Esophagus (tissue), 2 donors: ENCODE data around the gene ARHGDIG. TPM values are rescaled to one million over a fixed set of nuclear protein-coding genes. Genes with fewer than 3 reads are reported as not detected.

Experiments
- H3K27ac ChIP-seq, 2 donors: one replicate each; pipeline ENCODE4 v1.5.1; 2013; ENCODE audit warnings: low read depth in 2 of 2, mild to moderate bottlenecking in 2 of 2, inconsistent platforms in 1 of 2, low read length in 1 of 2, moderate library complexity in 1 of 2
- H3K27me3 ChIP-seq, 2 donors: one replicate each; pipeline ENCODE4 v1.6.1; 2013; ENCODE audit warnings: low read length in 2 of 2, control low read depth in 1 of 2, mild to moderate bottlenecking in 1 of 2; ENCODE audit not compliant: insufficient read depth in 2 of 2, control insufficient read depth in 1 of 2
- H3K36me3 ChIP-seq, 2 donors: one replicate each; pipeline ENCODE4 v1.6.1; 2013; ENCODE audit warnings: low read length in 1 of 2; ENCODE audit not compliant: control insufficient read depth in 2 of 2, insufficient read depth in 2 of 2
- H3K4me1 ChIP-seq, 2 donors: one replicate each; pipeline ENCODE4 v1.6.1; 2013; ENCODE audit warnings: low read length in 1 of 2; ENCODE audit not compliant: control insufficient read depth in 2 of 2, insufficient read depth in 2 of 2
- H3K4me3 ChIP-seq, 2 donors: one replicate each; pipeline ENCODE4 v1.5.1; 2013; ENCODE audit warnings: low read length in 2 of 2, mild to moderate bottlenecking in 2 of 2, low read depth in 1 of 2, moderate library complexity in 1 of 2
- H3K9me3 ChIP-seq, 2 donors: one replicate each; pipeline ENCODE4 v1.6.1; 2013; ENCODE audit warnings: mild to moderate bottlenecking in 2 of 2, low read depth in 1 of 2, low read length in 1 of 2, moderate library complexity in 1 of 2; ENCODE audit not compliant: control insufficient read depth in 2 of 2, insufficient read depth in 1 of 2
- WGBS, 2 donors: extraction: QIAGEN DNeasy Blood & Tissue Kit; methylation state at CpG; one replicate each; pipeline ENCODE4 v1.1.7; 2013; 5-methylcytosine and 5-hydroxymethylcytosine counted together
- polyA plus RNA-seq, 2 donors: library from polyadenylated mRNA; stranded (reverse); fragments of 200-250 nt; gene quantifications; one replicate each; pipeline ENCODE4 v1.2.3, GENCODE V29; 2013
- donor health status: healthy with polysubstance abuse.
- donor health status: Bipolar disorder and iron deficiency.

ARHGDIG gene
- polyA plus RNA-seq, 2 donors: 0.24 to 0.33 TPM

- H3K36me3 ChIP-seq: peaks cover 17 to 68% of the 10 kb centered on the region in 2 donors
- WGBS, 2 donors: 92 to 94% methylated on average over 50 of the region's 50 CpGs
Observed at GRCh38 chr16:290681-291405, 10.5 kb downstream of the ARHGDIG start.

GRCh38 chr16:291539-291938, 11.1 kb downstream of the ARHGDIG start:
- H3K27me3 ChIP-seq: no peaks in the 10 kb centered on the region
- H3K9me3 ChIP-seq: no peaks in the 10 kb centered on the region
- peaks cover 17 to 71% of the 10 kb centered on the region in 2 donors for H3K36me3 ChIP-seq
- H3K27ac ChIP-seq: no peak overlapping the region
- H3K4me3 ChIP-seq: no peak overlapping the region
- 91 to 95% methylated on average over 17 of the region's 17 CpGs for WGBS, 2 donors
- no peaks in the 10 kb centered on the region for H3K4me1 ChIP-seq

More at GRCh38 chr16:290681-291405, 10.5 kb downstream of the ARHGDIG start:
- Histone ChIP-seq H3K9me3 (no peaks in the 10 kb centered on the region), H3K4me1 (no peaks in the 10 kb centered on the region), H3K4me3 (no peak overlapping the region), H3K27ac (no peak overlapping the region), H3K27me3 (no peaks in the 10 kb centered on the region)

GRCh38 chr16:293043-293775, 12.8 kb downstream of the ARHGDIG start:
- H3K36me3 ChIP-seq: peaks cover 15 to 75% of the 10 kb centered on the region in 2 donors
- no peaks in the 10 kb centered on the region for H3K9me3 ChIP-seq
- no peaks in the 10 kb centered on the region for H3K4me1 ChIP-seq

GRCh38 chr16:296276-296675, 15.9 kb downstream of the ARHGDIG start:
- 96 to 98% methylated on average over 14 of the region's 14 CpGs for WGBS, 2 donors
- Histone ChIP-seq H3K36me3 (peaks cover 6 to 46% of the 10 kb centered on the region in 2 donors), H3K4me1 (no peaks in the 10 kb centered on the region)

More at GRCh38 chr16:293043-293775, 12.8 kb downstream of the ARHGDIG start:
- no peak overlapping the region for H3K27ac ChIP-seq
- 92 to 94% methylated on average over 25 to 32 of the region's 32 CpGs for WGBS, 2 donors
- H3K27me3 ChIP-seq: no peaks in the 10 kb centered on the region
- H3K4me3 ChIP-seq: no peak overlapping the region

GRCh38 chr16:296806-297510, 16.6 kb downstream of the ARHGDIG start:
- no peak overlapping the region for H3K4me3 ChIP-seq
- no peaks in the 10 kb centered on the region for H3K27me3 ChIP-seq
- H3K4me1 ChIP-seq: no peaks in the 10 kb centered on the region
- H3K36me3 ChIP-seq: peaks cover 6 to 44% of the 10 kb centered on the region in 2 donors
- H3K9me3 ChIP-seq: no peaks in the 10 kb centered on the region
- H3K27ac ChIP-seq: no peak overlapping the region
- WGBS, 2 donors: 82 to 85% methylated on average over 36 to 37 of the region's 37 CpGs

More at GRCh38 chr16:296276-296675, 15.9 kb downstream of the ARHGDIG start:
- Histone ChIP-seq H3K9me3 (no peaks in the 10 kb centered on the region), H3K27ac (no peak overlapping the region), H3K27me3 (no peaks in the 10 kb centered on the region), H3K4me3 (no peak overlapping the region)

- Histone ChIP-seq H3K36me3 (peaks cover 0 to 41% of the 10 kb centered on the region in 2 donors), H3K4me3 (no peak overlapping the region), H3K27me3 (no peaks in the 10 kb centered on the region), H3K9me3 (no peaks in the 10 kb centered on the region), H3K4me1 (no peaks in the 10 kb centered on the region), H3K27ac (no peak overlapping the region)
- 93 to 94% methylated on average over 28 to 32 of the region's 32 CpGs for WGBS, 2 donors
Observed at GRCh38 chr16:297832-298231, 17.4 kb downstream of the ARHGDIG start.

- H3K4me1 ChIP-seq: peaks cover 0 to under 1% of the 10 kb centered on the region in 2 donors
- H3K27me3 ChIP-seq: no peaks in the 10 kb centered on the region
- WGBS, 2 donors: 81 to 93% methylated on average over 4 to 6 of the region's 6 CpGs
- H3K9me3 ChIP-seq: no peaks in the 10 kb centered on the region
- H3K27ac ChIP-seq: no peak overlapping the region
- H3K4me3 ChIP-seq: no peak overlapping the region
- H3K36me3 ChIP-seq: peaks cover 0 to 40% of the 10 kb centered on the region in 2 donors
Observed at GRCh38 chr16:301235-301634, 20.8 kb downstream of the ARHGDIG start.

GRCh38 chr16:301950-302349, 21.6 kb downstream of the ARHGDIG start:
- 95% methylated on average over 13 of the region's 13 CpGs for WGBS, 2 donors
- peaks cover 0 to 3% of the 10 kb centered on the region in 2 donors for H3K4me1 ChIP-seq
- no peaks in the 10 kb centered on the region for H3K9me3 ChIP-seq
- H3K4me3 ChIP-seq: no peak overlapping the region
- H3K27me3 ChIP-seq: no peaks in the 10 kb centered on the region
- H3K36me3 ChIP-seq: peaks cover 0 to 40% of the 10 kb centered on the region in 2 donors
- H3K27ac ChIP-seq: no peak overlapping the region

- Histone ChIP-seq H3K36me3 (peaks cover 4 to 42% of the 10 kb centered on the region in 2 donors), H3K9me3 (no peaks in the 10 kb centered on the region), H3K27me3 (no peaks in the 10 kb centered on the region), H3K27ac (no peak overlapping the region), H3K4me3 (no peak overlapping the region), H3K4me1 (peaks cover 0 to 3% of the 10 kb centered on the region in 2 donors)
- WGBS, 2 donors: 90 to 93% methylated on average over 42 to 43 of the region's 43 CpGs
Observed at GRCh38 chr16:303760-304505, 23.5 kb downstream of the ARHGDIG start.
